ENCODE data around the gene MED15. TPM values are rescaled to one million over a fixed set of nuclear protein-coding genes. Genes with fewer than 3 reads are reported as not detected.
"Not testable (repeated sequence)": the region's sequence is repeated elsewhere in the genome, so short reads cannot be mapped to it uniquely, and the experiment has no call there.

Gene MED15
- total RNA-seq, 1 donor from 2014 or later: 83.6 TPM

DNA sequence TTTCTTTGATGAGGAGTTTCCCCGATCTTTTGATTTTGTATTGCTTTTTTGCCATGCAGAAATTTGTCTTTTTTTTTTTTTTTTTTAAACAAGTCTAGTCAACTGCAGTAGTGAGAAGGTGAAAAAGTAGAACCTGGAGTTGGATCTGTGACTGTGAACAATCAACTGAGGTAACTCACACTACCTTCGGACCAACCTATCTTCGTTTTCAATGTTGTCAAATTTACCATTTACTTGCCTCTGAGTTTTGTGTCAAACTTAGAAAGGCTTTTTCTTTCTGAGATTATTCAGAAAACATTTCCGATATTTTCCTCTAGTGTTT lies 32.3 kb upstream of the MED15 start:
- no peak for DNase-seq
- Mint-ChIP-seq H3K36me3 (ENCODE audit: unreplicated experiment) (no peaks in the 10 kb centered on the region), H3K4me3 (ENCODE audit: unreplicated experiment) (no peak overlapping the region), H3K9me3 (ENCODE audit: unreplicated experiment) (peaks cover 1% of the 10 kb centered on the region), H3K4me1 (ENCODE audit: low read depth, unreplicated experiment) (no peaks in the 10 kb centered on the region), H3K27me3 (ENCODE audit: unreplicated experiment) (no peaks in the 10 kb centered on the region), H3K27ac (ENCODE audit: unreplicated experiment) (no peak overlapping the region)
- TF ChIP-seq CTCF (IDR thresholded peaks at IDR 0.05; ENCODE audit: partially characterized antibody, unreplicated experiment): no peak

DNA sequence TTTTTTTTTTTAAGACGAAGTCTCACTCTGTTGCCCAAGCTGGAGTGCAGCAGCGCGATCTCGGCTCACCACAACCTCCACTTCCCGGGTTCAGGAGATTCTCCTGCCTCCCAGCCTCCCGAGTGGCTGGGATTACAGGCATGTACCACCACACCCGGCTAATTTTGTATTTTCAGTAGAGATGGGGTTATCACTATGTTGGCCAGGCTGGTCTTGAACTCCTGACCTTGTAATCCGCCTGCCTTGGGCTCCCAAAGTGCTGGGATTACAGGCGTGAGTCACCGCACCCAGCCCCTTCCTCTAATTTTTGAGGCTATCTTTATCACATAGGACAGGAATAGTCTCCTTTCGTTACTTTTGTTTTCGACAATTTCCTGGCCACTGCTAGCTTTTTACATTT lies 31.8 kb upstream of the MED15 start:
- not testable (repeated sequence) for H3K4me3 Mint-ChIP-seq (ENCODE audit: unreplicated experiment); H3K4me1 Mint-ChIP-seq (ENCODE audit: low read depth, unreplicated experiment); H3K27me3 Mint-ChIP-seq (ENCODE audit: unreplicated experiment); H3K36me3 Mint-ChIP-seq (ENCODE audit: unreplicated experiment); H3K9me3 Mint-ChIP-seq (ENCODE audit: unreplicated experiment); H3K27ac Mint-ChIP-seq (ENCODE audit: unreplicated experiment); DNase-seq

DNA sequence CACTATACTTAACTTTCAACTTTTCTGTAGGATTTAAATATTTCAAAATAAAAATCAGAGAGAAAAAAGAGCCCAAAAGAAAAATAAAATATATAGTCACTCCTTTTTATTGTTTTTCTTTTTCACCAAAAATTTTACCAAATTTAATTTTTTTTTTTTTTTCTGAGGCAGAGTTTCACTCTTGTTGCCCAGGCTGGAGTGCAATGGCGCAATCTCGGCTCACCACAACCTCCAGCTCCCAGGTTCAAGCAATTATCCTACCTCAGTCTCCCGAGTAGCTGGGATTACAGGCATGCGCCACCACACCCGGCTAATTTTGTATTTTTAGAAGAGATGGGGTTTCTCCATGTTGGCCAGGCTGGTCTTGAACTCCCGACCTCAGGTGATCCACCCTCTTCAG lies 29.4 kb upstream of the MED15 start:
- H3K27ac Mint-ChIP-seq (ENCODE audit: unreplicated experiment); H3K27me3 Mint-ChIP-seq (ENCODE audit: unreplicated experiment); H3K4me1 Mint-ChIP-seq (ENCODE audit: low read depth, unreplicated experiment); H3K36me3 Mint-ChIP-seq (ENCODE audit: unreplicated experiment); DNase-seq; H3K4me3 Mint-ChIP-seq (ENCODE audit: unreplicated experiment); H3K9me3 Mint-ChIP-seq (ENCODE audit: unreplicated experiment): not testable (repeated sequence)

DNA sequence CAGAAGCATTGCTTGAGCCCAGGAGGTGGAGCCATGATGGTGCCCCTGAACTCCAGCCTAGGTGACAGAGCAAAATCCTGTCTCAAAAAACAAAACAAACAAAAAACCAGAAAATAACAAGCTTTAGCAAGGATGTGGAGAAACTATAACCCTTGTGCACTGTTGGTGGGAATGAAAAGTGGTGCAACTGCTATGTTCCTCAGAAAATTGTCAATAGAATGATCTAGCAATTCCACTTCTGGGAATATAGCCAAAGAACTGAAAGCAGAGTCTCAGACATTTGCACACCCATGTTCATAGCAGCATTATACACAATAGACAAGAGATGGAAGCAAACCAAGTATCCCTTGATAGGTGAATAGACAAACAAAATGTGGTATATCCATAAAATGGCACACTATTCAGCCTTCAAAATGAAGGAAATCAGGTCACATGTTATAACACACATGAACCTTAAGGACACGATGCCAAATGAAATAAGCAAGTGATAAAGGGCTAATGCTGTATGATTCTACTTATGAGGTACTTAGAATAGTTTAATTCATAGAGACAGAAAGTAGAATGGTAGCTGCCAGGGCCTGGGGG lies 27.7 kb upstream of the MED15 start:
- no peak for DNase-seq
- H3K27ac Mint-ChIP-seq (ENCODE audit: unreplicated experiment): no peak overlapping the region
- H3K4me1 Mint-ChIP-seq (ENCODE audit: low read depth, unreplicated experiment): no peaks in the 10 kb centered on the region
- H3K27me3 Mint-ChIP-seq (ENCODE audit: unreplicated experiment): no peaks in the 10 kb centered on the region
- H3K36me3 Mint-ChIP-seq (ENCODE audit: unreplicated experiment): peaks cover 7% of the 10 kb centered on the region
- H3K9me3 Mint-ChIP-seq (ENCODE audit: unreplicated experiment): no peaks in the 10 kb centered on the region
- H3K4me3 Mint-ChIP-seq (ENCODE audit: unreplicated experiment): no peak overlapping the region
- no peak for TF ChIP-seq CTCF (IDR thresholded peaks at IDR 0.05; ENCODE audit: partially characterized antibody, unreplicated experiment)

DNA sequence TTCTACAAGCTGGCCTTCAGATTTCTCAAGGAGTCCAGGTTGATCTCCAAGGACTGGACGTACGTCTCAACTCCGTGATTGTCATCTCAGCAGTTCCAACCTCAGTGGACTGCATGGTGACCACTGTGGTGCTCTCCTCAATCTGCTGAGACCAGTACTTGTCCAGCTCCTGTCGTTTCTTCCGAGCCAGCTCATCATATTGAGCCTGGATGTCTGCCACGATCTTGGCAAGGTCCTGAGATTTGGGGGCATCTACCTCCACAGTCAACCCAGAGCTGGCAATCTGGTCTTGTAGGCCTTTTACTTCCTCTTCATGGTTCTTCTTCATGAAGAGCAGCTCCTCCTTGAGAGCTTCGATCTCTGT lies 24.3 kb upstream of the MED15 start:
- not testable (repeated sequence) for DNase-seq; H3K27ac Mint-ChIP-seq (ENCODE audit: unreplicated experiment); H3K27me3 Mint-ChIP-seq (ENCODE audit: unreplicated experiment)

GRCh38 chr22:20483771-20484170 lies 23.6 kb upstream of the MED15 start:
- H3K27ac Mint-ChIP-seq (ENCODE audit: unreplicated experiment): no peak overlapping the region
- DNase-seq: no peak
- peaks cover 12% of the 10 kb centered on the region for H3K36me3 Mint-ChIP-seq (ENCODE audit: unreplicated experiment)
- H3K27me3 Mint-ChIP-seq (ENCODE audit: unreplicated experiment): peaks cover 4% of the 10 kb centered on the region
- H3K4me3 Mint-ChIP-seq (ENCODE audit: unreplicated experiment): no peak overlapping the region
- H3K9me3 Mint-ChIP-seq (ENCODE audit: unreplicated experiment): peaks cover 11% of the 10 kb centered on the region
- TF ChIP-seq CTCF (IDR thresholded peaks at IDR 0.05; ENCODE audit: partially characterized antibody, unreplicated experiment): no peak
- no peaks in the 10 kb centered on the region for H3K4me1 Mint-ChIP-seq (ENCODE audit: low read depth, unreplicated experiment)

More for the DNA sequence above, 24.3 kb upstream of the MED15 start:
- not testable (repeated sequence) for H3K4me3 Mint-ChIP-seq (ENCODE audit: unreplicated experiment); H3K4me1 Mint-ChIP-seq (ENCODE audit: low read depth, unreplicated experiment); H3K9me3 Mint-ChIP-seq (ENCODE audit: unreplicated experiment)
- H3K36me3 Mint-ChIP-seq (ENCODE audit: unreplicated experiment): peaks cover 12% of the 10 kb centered on the region
